ENCODE data around the gene MAP2K7. TPM values are rescaled to one million over a fixed set of nuclear protein-coding genes. Genes with fewer than 3 reads are reported as not detected.

Gene MAP2K7
- polyA plus RNA-seq, 1 experiment, result 5.6 TPM

DNA sequence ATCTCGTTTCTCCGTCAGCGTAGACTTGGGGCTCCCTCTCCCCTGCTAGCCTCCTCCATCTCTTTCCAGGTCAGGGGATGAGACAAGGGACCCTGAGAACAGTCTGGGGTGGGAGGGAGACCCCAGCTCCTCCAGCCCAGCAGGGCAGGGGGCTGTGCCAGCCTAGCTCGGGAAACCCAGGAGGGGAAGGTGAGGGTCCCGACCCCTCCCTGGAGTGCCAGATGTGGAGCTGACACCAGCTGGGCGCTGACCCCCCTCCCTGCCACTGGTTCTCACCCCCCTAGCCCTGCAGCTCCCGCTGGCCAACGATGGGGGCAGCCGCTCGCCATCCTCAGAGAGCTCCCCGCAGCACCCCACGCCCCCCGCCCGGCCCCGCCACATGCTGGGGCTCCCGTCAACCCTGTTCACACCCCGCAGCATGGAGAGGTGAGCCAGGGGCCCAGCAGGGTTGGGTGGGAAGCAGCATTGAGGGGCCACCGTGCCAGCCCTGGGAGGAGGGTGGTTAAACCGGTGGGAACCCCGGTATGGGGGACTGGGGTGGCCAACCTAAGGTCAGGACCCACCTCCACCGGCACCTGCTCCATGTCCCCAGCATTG is 5.9 kb downstream of the MAP2K7 start:
- ChIA-PET POLR2A (interaction anchor here (2.7 kb wide), 1 partner anchor 10 kb away, joined by 17 read pairs; the partner anchor contains the start of gene SNAPC2), CTCF (interaction anchor here (1.8 kb wide), 1 partner anchor 8 kb away, joined by 5 read pairs; no protein-coding TSS in a partner anchor)
- Histone ChIP-seq H3K9me3 (ENCODE audit: control insufficient read depth, insufficient read depth, low read length) (no peaks in the 10 kb centered on the region; the same call in 1 of the 2 replicates), H3K4me3 (ENCODE audit: low read depth, low read length) (no peak overlapping the region), H3K27me3 (ENCODE audit: control insufficient read depth, insufficient read depth, low read length) (no peaks in the 10 kb centered on the region), H3K27ac (ENCODE audit: low read depth, low read length) (no peak overlapping the region)
- TF ChIP-seq, protein P1, sequence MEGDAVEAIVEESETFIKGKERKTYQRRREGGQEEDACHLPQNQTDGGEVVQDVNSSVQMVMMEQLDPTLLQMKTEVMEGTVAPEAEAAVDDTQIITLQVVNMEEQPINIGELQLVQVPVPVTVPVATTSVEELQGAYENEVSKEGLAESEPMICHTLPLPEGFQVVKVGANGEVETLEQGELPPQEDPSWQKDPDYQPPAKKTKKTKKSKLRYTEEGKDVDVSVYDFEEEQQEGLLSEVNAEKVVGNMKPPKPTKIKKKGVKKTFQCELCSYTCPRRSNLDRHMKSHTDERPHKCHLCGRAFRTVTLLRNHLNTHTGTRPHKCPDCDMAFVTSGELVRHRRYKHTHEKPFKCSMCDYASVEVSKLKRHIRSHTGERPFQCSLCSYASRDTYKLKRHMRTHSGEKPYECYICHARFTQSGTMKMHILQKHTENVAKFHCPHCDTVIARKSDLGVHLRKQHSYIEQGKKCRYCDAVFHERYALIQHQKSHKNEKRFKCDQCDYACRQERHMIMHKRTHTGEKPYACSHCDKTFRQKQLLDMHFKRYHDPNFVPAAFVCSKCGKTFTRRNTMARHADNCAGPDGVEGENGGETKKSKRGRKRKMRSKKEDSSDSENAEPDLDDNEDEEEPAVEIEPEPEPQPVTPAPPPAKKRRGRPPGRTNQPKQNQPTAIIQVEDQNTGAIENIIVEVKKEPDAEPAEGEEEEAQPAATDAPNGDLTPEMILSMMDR (IDR thresholded peaks at IDR 0.05; ENCODE audit: low read depth, low read length), result no peak
- no peak for DNase-seq (ENCODE audit: low read depth, low spot score)

DNA sequence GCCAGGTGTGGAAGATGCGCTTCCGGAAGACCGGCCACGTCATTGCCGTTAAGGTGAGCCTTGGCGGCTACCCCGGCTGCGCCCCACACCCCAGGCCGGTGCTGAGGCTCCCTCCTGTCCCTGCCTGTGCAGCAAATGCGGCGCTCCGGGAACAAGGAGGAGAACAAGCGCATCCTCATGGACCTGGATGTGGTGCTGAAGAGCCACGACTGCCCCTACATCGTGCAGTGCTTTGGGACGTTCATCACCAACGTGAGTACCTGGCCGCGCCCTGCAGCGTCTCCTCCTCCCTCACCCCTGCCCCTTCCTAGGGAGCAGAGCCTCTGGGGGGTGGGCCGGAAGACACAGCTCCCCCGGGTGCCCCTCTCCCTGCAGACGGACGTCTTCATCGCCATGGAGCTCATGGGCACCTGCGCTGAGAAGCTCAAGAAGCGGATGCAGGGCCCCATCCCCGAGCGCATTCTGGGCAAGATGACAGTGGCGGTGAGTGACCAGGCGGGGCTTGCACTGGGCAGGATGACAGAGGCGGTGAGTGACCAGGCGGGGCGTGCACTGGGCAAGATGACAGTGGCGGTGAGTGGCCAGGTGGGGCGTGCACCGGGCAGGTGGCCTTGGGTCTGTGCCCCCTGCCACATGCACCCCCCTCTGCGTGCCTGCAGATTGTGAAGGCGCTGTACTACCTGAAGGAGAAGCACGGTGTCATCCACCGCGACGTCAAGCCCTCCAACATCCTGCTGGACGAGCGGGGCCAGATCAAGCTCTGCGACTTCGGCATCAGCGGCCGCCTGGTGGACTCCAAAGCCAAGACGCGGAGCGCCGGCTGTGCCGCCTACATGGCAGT is 6.9 kb downstream of the MAP2K7 start:
- TF ChIP-seq, protein P1 (IDR thresholded peaks at IDR 0.05; ENCODE audit: low read depth, low read length), result no peak
- CTCF ChIA-PET, result no interaction called here
- POLR2A ChIA-PET, result no interaction called here

GRCh38 chr19:7911508-7912143 is 7.9 kb downstream of the MAP2K7 start:
- no peak overlapping the region for H3K4me3 ChIP-seq (ENCODE audit: low read depth, low read length)
- H3K9me3 ChIP-seq (ENCODE audit: control insufficient read depth, insufficient read depth, low read length), result no peaks in the 10 kb centered on the region; the same call in 1 of the 2 replicates
- peaks cover 7% of the 10 kb centered on the region for H3K27me3 ChIP-seq (ENCODE audit: control insufficient read depth, insufficient read depth, low read length)
- ChIA-PET POLR2A (no interaction called here), CTCF (interaction anchor here (1.3 kb wide), 1 partner anchor 9 kb away, joined by 4 read pairs; the partner anchor contains the start of gene SNAPC2)
- no peak overlapping the region for H3K27ac ChIP-seq (ENCODE audit: low read depth, low read length)
- TF ChIP-seq, protein P1 (IDR thresholded peaks at IDR 0.05; ENCODE audit: low read depth, low read length), result no peak
- DNase-seq (ENCODE audit: low read depth, low spot score), result no peak

More for the DNA sequence above, 6.9 kb downstream of the MAP2K7 start:
- Histone ChIP-seq H3K9me3 (ENCODE audit: control insufficient read depth, insufficient read depth, low read length) (no peaks in the 10 kb centered on the region; the same call in 1 of the 2 replicates), H3K27me3 (ENCODE audit: control insufficient read depth, insufficient read depth, low read length) (peaks cover 1% of the 10 kb centered on the region), H3K27ac (ENCODE audit: low read depth, low read length) (no peak overlapping the region), H3K4me3 (ENCODE audit: low read depth, low read length) (no peak overlapping the region)
- DNase-seq (ENCODE audit: low read depth, low spot score), result no peak

DNA sequence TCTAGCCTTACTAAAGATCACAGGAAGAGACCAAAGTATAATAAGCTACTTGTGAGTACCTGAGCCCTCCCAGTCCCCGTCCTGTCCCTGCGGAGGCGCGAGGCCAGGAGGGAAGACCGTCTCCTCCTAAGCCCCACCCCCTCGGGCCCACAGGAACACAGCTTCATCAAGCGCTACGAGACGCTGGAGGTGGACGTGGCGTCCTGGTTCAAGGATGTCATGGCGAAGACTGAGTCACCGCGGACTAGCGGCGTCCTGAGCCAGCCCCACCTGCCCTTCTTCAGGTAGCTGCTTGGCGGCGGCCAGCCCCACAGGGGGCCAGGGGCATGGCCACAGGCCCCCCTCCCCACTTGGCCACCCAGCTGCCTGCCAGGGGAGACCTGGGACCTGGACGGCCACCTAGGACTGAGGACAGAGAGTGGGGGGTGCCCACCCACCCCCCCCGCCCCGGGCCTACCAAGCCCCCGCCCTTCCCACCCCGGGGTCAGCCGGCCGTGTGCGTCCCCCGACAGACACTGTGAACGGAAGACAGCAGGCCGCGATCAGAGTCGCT is 8.5 kb downstream of the MAP2K7 start:
- H3K27me3 ChIP-seq (ENCODE audit: control insufficient read depth, insufficient read depth, low read length), result peaks cover 7% of the 10 kb centered on the region
- TF ChIP-seq, protein P1 (IDR thresholded peaks at IDR 0.05; ENCODE audit: low read depth, low read length), result no peak
- no peak overlapping the region for H3K4me3 ChIP-seq (ENCODE audit: low read depth, low read length)
- CTCF ChIA-PET, result interaction anchor here (1.3 kb wide), 1 partner anchor 8 kb away, joined by 4 read pairs; the partner anchor contains the start of gene SNAPC2
- no peak for DNase-seq (ENCODE audit: low read depth, low spot score)
- H3K27ac ChIP-seq (ENCODE audit: low read depth, low read length), result no peak overlapping the region
- POLR2A ChIA-PET, result no interaction called here
- H3K9me3 ChIP-seq (ENCODE audit: control insufficient read depth, insufficient read depth, low read length), result no peaks in the 10 kb centered on the region; the same call in 1 of the 2 replicates
